Endodermal cell (in vitro differentiated cells): ENCODE data around the gene TIMM17A. TPM values are rescaled to one million over a fixed set of nuclear protein-coding genes. Genes with fewer than 3 reads are reported as not detected.
"Not testable (repeated sequence)": the region's sequence is repeated elsewhere in the genome, so short reads cannot be mapped to it uniquely, and the experiment has no call there.

Source experiments
- DNase-seq: peaks from one replicate; pipeline ENCODE4 v3.0.0-alpha.2; 2017
- H3K27ac ChIP-seq: 2 replicates; pipeline ENCODE4 v1.5.1; 2013; ENCODE audit warnings: mild to moderate bottlenecking, low read depth, low read length, moderate library complexity
- H3K27me3 ChIP-seq: 2 replicates; pipeline ENCODE4 v1.6.1; 2013; ENCODE audit warnings: mild to moderate bottlenecking, low read length, moderate library complexity; ENCODE audit not compliant: insufficient read depth, control insufficient read depth, poor library complexity, severe bottlenecking
- H3K36me3 ChIP-seq: 2 replicates; pipeline ENCODE4 v1.7.0; 2013; ENCODE audit warnings: mild to moderate bottlenecking, low read length, moderate library complexity; ENCODE audit not compliant: control insufficient read depth, insufficient read depth
- H3K4me1 ChIP-seq: one replicate; pipeline ENCODE4 v1.7.0; 2013; ENCODE audit warnings: low read length; ENCODE audit not compliant: control insufficient read depth, insufficient read depth
- H3K4me3 ChIP-seq: 2 replicates; pipeline ENCODE4 v1.5.1; 2013; ENCODE audit warnings: mild to moderate bottlenecking, low read length, moderate library complexity
- H3K9ac ChIP-seq: 2 replicates; pipeline ENCODE4 v1.6.1; 2013; ENCODE audit warnings: mild to moderate bottlenecking, low read length, moderate library complexity; ENCODE audit not compliant: poor library complexity, severe bottlenecking; ENCODE audit errors: extremely low read depth
- H3K9me3 ChIP-seq: 2 replicates; pipeline ENCODE4 v1.6.1; 2013; ENCODE audit warnings: mild to moderate bottlenecking, low read length, moderate library complexity; ENCODE audit not compliant: control insufficient read depth
- H3K27ac Mint-ChIP-seq: 2 replicates; pipeline ENCODE4 v1.8.0; 2020; ENCODE audit warnings: mixed read lengths
- H3K27me3 Mint-ChIP-seq: 2 replicates; pipeline ENCODE4 v1.8.0; 2021; ENCODE audit warnings: mild to moderate bottlenecking, mixed read lengths; ENCODE audit not compliant: insufficient read depth
- H3K36me3 Mint-ChIP-seq: 2 replicates; pipeline ENCODE4 v1.8.0; 2020; ENCODE audit warnings: low read depth, mixed read lengths
- H3K4me1 Mint-ChIP-seq: 2 replicates; pipeline ENCODE4 v1.8.0; 2020; ENCODE audit warnings: mixed read lengths
- H3K4me3 Mint-ChIP-seq: 2 replicates; pipeline ENCODE4 v1.8.0; 2020; ENCODE audit warnings: mild to moderate bottlenecking, moderate library complexity, mixed read lengths
- H3K9me3 Mint-ChIP-seq: 2 replicates; pipeline ENCODE4 v1.8.0; 2020; ENCODE audit warnings: mild to moderate bottlenecking, mixed read lengths
- WGBS, 2 experiments: methylation state at CpG; one replicate each; pipeline versions ENCODE4 v1.1.5 to v1.1.7; 2013; ENCODE audit warnings: missing lambda C conversion rate in 2 of 2, mixed read lengths in 1 of 2; ENCODE audit not compliant: insufficient coverage in 1 of 2, insufficient read length in 1 of 2; 5-methylcytosine and 5-hydroxymethylcytosine counted together
- total RNA-seq, 2 donors: library from RNA; stranded (reverse); fragmentation: NEBNext Ultra II Directional in 1 of 2; extraction: Animal tissue kit (Norgen Biotek cat#: 25700) in 1 of 2; gene quantifications; 2 replicates in 1 of 2; 3 replicates in 1 of 2; pipeline ENCODE4 v1.2.1, GENCODE V29; 2021
- TF ChIP-seq, protein P1 (sequence below): fragments of 200-600 bp; sonication (generic); conservative IDR thresholded peaks from 2 replicates; pipeline ENCODE4 v1.5.0; 2021; ENCODE audit warnings: antibody characterized with exemption, mild to moderate bottlenecking

TIMM17A gene
- total RNA-seq, 2 donors from 2014 or later = 41.7 to 47.4 TPM

DNA sequence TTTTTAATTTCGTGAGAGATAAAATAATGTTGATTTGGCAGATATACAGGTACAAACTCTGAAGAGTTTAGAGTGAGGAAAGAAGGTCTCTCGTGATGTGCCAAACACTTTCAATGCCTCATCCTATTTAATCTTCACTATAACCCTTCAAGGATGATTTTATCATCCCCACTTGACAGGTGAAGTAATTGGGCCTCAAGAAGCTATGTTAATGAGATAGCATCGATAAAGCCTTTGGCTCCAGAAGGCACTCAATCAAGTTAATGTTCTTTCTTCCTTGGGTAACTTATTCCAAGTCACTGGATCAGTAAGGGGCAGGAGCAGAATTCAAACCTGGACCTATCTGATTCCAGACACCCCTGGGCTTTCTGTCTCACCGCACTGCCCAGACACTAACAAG is 16.2 kb upstream of the TIMM17A start:
- TF ChIP-seq, protein P1, sequence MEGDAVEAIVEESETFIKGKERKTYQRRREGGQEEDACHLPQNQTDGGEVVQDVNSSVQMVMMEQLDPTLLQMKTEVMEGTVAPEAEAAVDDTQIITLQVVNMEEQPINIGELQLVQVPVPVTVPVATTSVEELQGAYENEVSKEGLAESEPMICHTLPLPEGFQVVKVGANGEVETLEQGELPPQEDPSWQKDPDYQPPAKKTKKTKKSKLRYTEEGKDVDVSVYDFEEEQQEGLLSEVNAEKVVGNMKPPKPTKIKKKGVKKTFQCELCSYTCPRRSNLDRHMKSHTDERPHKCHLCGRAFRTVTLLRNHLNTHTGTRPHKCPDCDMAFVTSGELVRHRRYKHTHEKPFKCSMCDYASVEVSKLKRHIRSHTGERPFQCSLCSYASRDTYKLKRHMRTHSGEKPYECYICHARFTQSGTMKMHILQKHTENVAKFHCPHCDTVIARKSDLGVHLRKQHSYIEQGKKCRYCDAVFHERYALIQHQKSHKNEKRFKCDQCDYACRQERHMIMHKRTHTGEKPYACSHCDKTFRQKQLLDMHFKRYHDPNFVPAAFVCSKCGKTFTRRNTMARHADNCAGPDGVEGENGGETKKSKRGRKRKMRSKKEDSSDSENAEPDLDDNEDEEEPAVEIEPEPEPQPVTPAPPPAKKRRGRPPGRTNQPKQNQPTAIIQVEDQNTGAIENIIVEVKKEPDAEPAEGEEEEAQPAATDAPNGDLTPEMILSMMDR = no peak
- Mint-ChIP-seq H3K4me1 (peaks cover 20% of the 10 kb centered on the region), H3K27me3 (peaks cover 7% of the 10 kb centered on the region), H3K9me3 (no peaks in the 10 kb centered on the region), H3K36me3 (no peaks in the 10 kb centered on the region), H3K4me3 (no peak overlapping the region), H3K27ac (no peak overlapping the region)
- no peak for DNase-seq
- H3K36me3 ChIP-seq = no peaks in the 10 kb centered on the region
- H3K27me3 ChIP-seq = peaks cover 8% of the 10 kb centered on the region
- no peak overlapping the region for H3K9ac ChIP-seq
- 88 to 94% methylated on average over 3 of the region's 4 CpGs for WGBS, 2 experiments
- H3K4me1 ChIP-seq = no peaks in the 10 kb centered on the region
- H3K9me3 ChIP-seq = no peaks in the 10 kb centered on the region
- no peak overlapping the region for H3K27ac ChIP-seq
- H3K4me3 ChIP-seq = no peak overlapping the region

- no peak overlapping the region for H3K27ac Mint-ChIP-seq
- Histone ChIP-seq H3K9ac (no peak overlapping the region), H3K27me3 (peaks cover 5% of the 10 kb centered on the region), H3K4me3 (no peak overlapping the region), H3K27ac (no peak overlapping the region), H3K4me1 (no peaks in the 10 kb centered on the region), H3K9me3 (no peaks in the 10 kb centered on the region), H3K36me3 (no peaks in the 10 kb centered on the region)
- DNase-seq = no peak
- H3K4me3 Mint-ChIP-seq = no peak overlapping the region
- TF ChIP-seq, protein P1 = no peak
- WGBS, 2 experiments = 92 to 95% methylated on average over 4 to 5 of the region's 5 CpGs
- H3K4me1 Mint-ChIP-seq = peaks cover 20% of the 10 kb centered on the region
- no peaks in the 10 kb centered on the region for H3K36me3 Mint-ChIP-seq
- peaks cover 5% of the 10 kb centered on the region for H3K27me3 Mint-ChIP-seq
- no peaks in the 10 kb centered on the region for H3K9me3 Mint-ChIP-seq
These were observed 15.7 kb upstream of the TIMM17A start for GRCh38 chr1:201939574-201939973.

DNA sequence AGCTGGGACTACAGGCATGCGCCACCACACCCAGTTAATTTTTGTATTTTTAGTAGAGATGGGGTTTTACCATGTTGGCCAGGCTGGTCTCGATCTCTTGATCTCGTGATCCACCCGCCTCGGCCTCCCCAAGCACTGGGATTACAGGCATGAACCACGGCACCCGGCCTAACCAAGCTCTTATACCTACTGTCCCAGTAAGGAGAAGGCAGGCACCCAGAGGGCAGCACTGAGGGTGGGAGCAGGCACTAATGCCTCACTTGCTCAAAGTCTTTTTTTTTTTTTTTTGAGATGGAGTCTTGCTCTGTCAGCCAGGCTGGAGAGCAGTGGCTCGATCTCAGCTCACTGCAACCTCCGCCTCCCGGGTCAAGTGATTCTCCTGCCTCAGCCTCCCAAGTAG is 15.0 kb upstream of the TIMM17A start:
- H3K4me3 ChIP-seq, H3K27me3 ChIP-seq, H3K4me3 Mint-ChIP-seq, H3K9me3 ChIP-seq, H3K36me3 Mint-ChIP-seq, H3K27ac ChIP-seq, H3K4me1 ChIP-seq, H3K27me3 Mint-ChIP-seq, H3K9me3 Mint-ChIP-seq, H3K27ac Mint-ChIP-seq, H3K9ac ChIP-seq, H3K36me3 ChIP-seq: not testable (repeated sequence)
- 91 to 94% methylated on average over 6 to 9 of the region's 10 CpGs for WGBS, 2 experiments
- H3K4me1 Mint-ChIP-seq = peaks cover 25% of the 10 kb centered on the region
- DNase-seq = peak; percentile 77
- TF ChIP-seq, protein P1 = peak; percentile 51
